Ureter (tissue), 1 donor: Measurements from ENCODE around the gene OR2K2. TPM values are rescaled to one million over a fixed set of nuclear protein-coding genes. Genes with fewer than 3 reads are reported as not detected.
"Not testable (repeated sequence)": the region's sequence is repeated elsewhere in the genome, so short reads cannot be mapped to it uniquely, and the experiment has no call there.

ENCODE experiments used
- DNase-seq: peaks from one replicate; pipeline ENCODE4 v3.0.0-alpha.2; 2020; ENCODE audit warnings: low spot score
- total RNA-seq: library from RNA; stranded (reverse); gene quantifications from one replicate; pipeline ENCODE4 v1.2.4, GENCODE V29; 2023
- donor health status: DM: yes; HTN: yes; CAD: no.

The OR2K2 gene
- total RNA-seq, 1 donor from 2014 or later: not detected

DNA sequence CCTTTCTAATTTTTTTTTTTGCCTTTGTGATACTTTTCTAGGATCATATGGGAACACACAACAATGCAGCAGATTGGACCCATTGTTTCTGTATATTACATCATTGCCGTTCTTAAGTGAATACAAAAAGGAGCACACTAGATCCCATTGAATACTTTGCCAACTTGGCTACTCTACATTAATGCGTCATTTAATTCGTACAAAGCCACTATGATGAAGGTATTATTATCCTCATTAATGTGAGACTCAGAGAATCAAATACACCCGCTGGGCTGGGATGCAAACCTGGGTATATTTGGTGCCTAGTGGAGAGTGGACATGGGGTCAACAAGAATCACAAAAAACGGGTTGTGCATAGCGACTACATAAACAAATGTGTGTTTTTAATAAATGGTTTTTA is 31.9 kb downstream of the OR2K2 start:
- no peak for DNase-seq

DNA sequence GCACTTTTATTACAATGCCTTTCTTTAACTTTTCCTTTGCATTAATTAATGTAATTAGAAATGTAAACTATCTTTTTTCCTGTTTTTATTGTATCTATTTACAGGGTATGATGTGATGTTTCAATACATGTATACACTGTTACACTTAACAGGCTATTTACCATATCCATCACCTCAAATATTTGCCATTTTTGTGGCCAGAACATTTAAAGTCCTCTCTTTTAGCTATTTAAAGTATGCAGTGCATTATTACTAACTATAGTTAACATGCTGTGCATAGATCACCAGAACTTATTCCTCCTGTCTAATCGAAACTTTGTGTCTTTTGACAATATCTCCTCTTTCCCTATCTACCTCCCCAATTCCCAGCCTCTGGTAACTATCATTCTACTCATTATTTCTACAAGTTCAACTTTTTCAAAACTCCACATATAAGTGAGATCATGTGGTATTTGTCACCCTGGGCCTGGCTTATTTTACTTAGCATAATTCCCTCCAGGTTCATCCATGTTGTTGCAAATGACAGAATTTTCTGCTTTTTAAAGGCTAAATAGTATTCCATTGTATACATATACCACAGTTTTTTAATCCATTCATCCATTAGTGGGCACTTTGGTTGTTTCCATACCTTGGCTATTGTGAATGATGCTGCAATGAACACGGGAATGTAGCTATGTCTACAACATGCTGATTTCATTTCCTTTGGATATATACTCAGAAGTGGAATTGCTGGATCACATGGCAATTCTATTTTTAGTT is 32.8 kb downstream of the OR2K2 start:
- DNase-seq: no peak

DNA sequence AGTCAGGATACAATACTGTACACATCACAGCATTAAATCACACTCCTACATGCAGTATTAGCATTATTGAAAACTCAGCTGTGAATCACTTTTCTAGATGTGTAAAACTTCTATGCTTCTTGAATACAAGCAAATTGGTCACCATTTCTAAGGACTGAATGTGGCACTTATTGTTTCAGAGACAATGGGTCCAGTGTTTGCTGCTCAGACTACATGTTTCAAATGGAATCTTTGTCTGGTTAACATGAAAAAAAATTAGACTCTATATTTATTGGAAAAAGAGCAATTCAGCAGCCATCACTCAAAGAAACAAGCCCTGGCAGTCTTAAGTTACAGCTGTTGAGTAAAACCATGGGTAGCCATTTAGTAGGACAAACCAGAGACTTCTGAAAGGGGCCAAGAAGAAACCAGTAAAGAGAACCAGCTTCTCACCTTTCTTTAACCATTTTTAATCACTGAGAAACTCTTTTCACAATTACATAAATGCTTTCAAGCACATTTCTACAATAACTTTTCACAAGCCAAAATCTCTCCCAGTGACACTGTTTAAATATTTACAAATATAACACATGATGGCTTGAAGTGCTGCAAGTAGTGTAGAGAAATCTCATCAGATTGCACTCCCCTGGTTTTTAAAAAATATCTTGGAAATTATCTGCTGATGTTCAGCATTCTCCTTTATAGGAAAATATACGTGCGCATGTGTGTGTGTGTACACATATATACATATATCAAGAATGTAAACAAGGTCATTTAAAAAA is 35.2 kb downstream of the OR2K2 start:
- no peak for DNase-seq

DNA sequence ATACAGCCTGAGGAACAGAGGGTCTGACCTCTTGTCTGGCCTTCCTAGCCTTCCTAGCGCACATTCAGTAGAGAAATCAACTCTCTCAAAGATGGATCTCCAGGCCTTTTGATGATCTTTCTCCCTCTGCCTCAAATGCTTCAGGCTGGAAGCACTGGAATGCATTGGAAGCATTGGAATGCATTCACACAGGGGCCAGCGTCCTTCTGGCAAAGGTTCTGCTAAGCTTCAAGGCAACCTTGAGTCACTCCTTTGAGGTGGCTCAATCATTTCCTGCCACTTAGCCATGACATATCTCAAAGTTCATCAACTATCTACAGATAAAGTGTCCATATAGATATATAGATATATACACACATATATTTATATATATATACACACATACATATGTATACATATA is 42.9 kb downstream of the OR2K2 start:
- DNase-seq: no peak

DNA sequence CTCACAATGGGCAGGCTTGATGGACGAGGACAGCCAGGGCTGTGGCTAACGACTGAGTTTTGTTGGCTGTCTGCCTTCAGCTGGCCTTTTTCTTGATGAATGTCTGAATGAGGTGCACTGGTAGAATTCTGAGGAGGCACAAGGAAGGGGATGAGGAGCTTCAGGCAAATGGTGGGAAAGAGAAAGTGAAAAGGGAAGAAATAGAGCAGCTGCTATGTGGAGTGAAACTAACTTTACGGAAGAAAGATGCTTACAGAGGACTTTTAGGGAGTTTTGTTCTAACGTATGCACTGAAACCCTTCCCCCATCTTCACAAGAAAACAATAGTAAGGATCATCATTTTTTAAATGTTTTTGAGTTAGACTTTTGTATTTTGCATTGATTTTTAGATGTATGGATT is 45.3 kb downstream of the OR2K2 start:
- DNase-seq: no peak

DNA sequence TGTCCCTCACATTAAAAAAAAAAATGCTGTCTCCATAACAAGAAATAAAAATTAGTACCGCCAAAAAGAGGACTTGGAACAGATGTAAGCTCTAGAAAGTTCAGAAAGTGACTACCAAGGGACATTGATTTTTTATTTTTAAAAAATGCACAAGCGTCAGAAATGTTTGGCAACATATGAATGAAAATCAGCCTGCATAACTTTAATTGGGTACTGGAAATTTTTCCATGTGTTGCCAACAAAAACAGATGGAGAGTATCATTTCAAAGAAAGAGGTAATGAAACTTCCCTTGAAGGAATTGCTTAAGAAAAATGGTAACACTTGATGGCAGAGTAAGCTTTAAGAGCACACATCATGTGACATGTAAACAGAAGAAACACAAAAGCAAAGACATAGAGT is 47.2 kb downstream of the OR2K2 start:
- DNase-seq: no peak

DNA sequence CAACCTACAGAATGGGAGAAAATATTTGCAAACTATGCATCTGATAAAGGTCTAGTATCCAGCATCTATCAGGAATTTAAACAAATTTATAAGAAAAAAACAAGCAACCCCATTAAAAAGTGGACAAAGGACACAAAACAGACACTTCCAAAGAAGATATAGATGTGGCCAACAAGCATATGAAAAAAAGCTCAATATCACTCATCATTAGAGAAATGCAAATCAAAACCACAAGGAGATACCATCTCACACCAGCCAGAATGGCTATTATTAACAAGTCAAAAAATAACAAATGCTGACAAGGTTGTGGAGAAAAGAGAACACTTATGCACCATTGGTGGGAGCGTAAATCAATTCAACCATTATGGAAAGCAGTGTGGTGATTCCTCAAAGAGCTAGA is 49.2 kb downstream of the OR2K2 start:
- DNase-seq: not testable (repeated sequence)

Other genes with a start within 250 kb of the OR2K2 start
- gene ECPAS, start 154.2 kb upstream of the OR2K2 start, total RNA-seq: 125 TPM
- gene ZNF483, start 195.0 kb upstream of the OR2K2 start, total RNA-seq: 19.1 TPM